ENCODE data around the gene CHCHD4. TPM values are rescaled to one million over a fixed set of nuclear protein-coding genes. Genes with fewer than 3 reads are reported as not detected.

CHCHD4 gene
- total and polyA plus RNA-seq, 2 of the 8 experiments (the other 6 are each of a cell fraction or from before 2014, with no cell fraction given), result 15.0 to 22.3 TPM

- no peak overlapping the region for H3K9ac ChIP-seq (replicated peaks in 1 of 4; ENCODE audit: extremely low read depth in 1 of 4, low read depth in 3 of 4, low read length in 3 of 4)
- no peaks in the 10 kb centered on the region for H3K79me2 ChIP-seq (ENCODE audit: control insufficient read depth in 1 of 2, insufficient read depth in 2 of 2, low read length in 2 of 2)
- 88% methylated on average over 13 of the region's 13 CpGs; no CpG with 5 or more reads in 1 of the 2 experiments for WGBS, 2 experiments (ENCODE audit: extremely low coverage in 1 of 2, insufficient coverage in 1 of 2, insufficient read length in 1 of 2, insufficient replicate concordance in 2 of 2, low coverage in 1 of 2, low lambda C conversion rate in 2 of 2, missing lambda C conversion rate in 1 of 2)
- H3K4me3 ChIP-seq (ENCODE audit: extremely low read depth in 1 of 4, insufficient read depth in 2 of 4, low read depth in 3 of 4, low read length in 4 of 4), result no peak overlapping the region
- no peak overlapping the region for H4K5ac ChIP-seq (ENCODE audit: insufficient read length, low read depth, low read length)
- H3K4ac ChIP-seq (replicated peaks; ENCODE audit: insufficient read length, low read depth, low read length), result no peak overlapping the region
- no peak overlapping the region for H2BK20ac ChIP-seq (ENCODE audit: low read length)
- no peak overlapping the region for H2BK5ac ChIP-seq (ENCODE audit: low read depth, low read length)
- FAIRE-seq (no peak), DNase-seq (ENCODE audit: low read depth in 1 of 2, low spot score in 2 of 2) (no peak)
- no peak overlapping the region for H2BK120ac ChIP-seq (replicated peaks; ENCODE audit: low read depth, low read length)
- H4K8ac ChIP-seq (ENCODE audit: extremely low read depth, insufficient read depth, low read length), result no peak overlapping the region; the same call in 1 of the 2 replicates
- no peak overlapping the region for H2AK5ac ChIP-seq (ENCODE audit: low read depth, low read length)
- H3K27me3 ChIP-seq (replicated peaks in 1 of 4; ENCODE audit: control insufficient read depth in 3 of 4, extremely low read depth in 1 of 4, insufficient read depth in 3 of 4, low read length in 3 of 4), result no peaks in the 10 kb centered on the region
- H3K36me3 ChIP-seq (ENCODE audit: control insufficient read depth in 2 of 4, insufficient read depth in 4 of 4, low read length in 3 of 4), result peaks cover 16 to 49% (median 38%) of the 10 kb centered on the region in 4 experiments; a peak in 7 of 8 replicates
- CTCF ChIA-PET (ENCODE audit: partially characterized antibody), result interaction anchor here (1.0 to 2.0 kb wide), 3 partner anchors 8 to 261 kb away, joined by 3 to 5 read pairs (median 4); no protein-coding TSS in a partner anchor
- no peaks in the 10 kb centered on the region for H3K79me1 ChIP-seq (ENCODE audit: low read depth, low read length)
- H2BK12ac ChIP-seq (ENCODE audit: low read depth, low read length), result no peak overlapping the region
- H3K56ac ChIP-seq (replicated peaks; ENCODE audit: insufficient read length, low read depth, low read length), result no peak overlapping the region
- no peak overlapping the region for H4K91ac ChIP-seq (replicated peaks; ENCODE audit: insufficient read length, low read length)
- no peak overlapping the region for H3K23ac ChIP-seq (ENCODE audit: insufficient read length)
- no peak overlapping the region for H3K4me2 ChIP-seq (ENCODE audit: insufficient read depth in 1 of 2, low read depth in 2 of 2, low read length in 2 of 2)
- POLR2A ChIA-PET (ENCODE audit: partially characterized antibody), result interaction anchor here (0.7 kb wide), 1 partner anchor 8 kb away, joined by 3 read pairs; no protein-coding TSS in a partner anchor
- H2BK15ac ChIP-seq (ENCODE audit: low read length), result no peak overlapping the region
- H3K27ac ChIP-seq (ENCODE audit: low read depth, low read length), result no peak overlapping the region
- no peak overlapping the region for H3K14ac ChIP-seq (ENCODE audit: insufficient read length)
- peaks cover 4 to 7% of the 10 kb centered on the region in 2 experiments for H4K20me1 ChIP-seq (replicated peaks in 1 of 2; ENCODE audit: control insufficient read depth in 1 of 2, insufficient read depth in 2 of 2, low read length in 2 of 2)
- H3K18ac ChIP-seq (ENCODE audit: extremely low read depth, low read length), result no peak overlapping the region
- no peaks in the 10 kb centered on the region; the same call in 1 of the 2 replicates for H3K23me2 ChIP-seq (ENCODE audit: low read depth, low read length)
- H3K9me3 ChIP-seq (ENCODE audit: insufficient read depth in 2 of 2, low read depth in 1 of 2, low read length in 1 of 2), result no peaks in the 10 kb centered on the region
- H3K4me1 ChIP-seq (replicated peaks in 1 of 4; ENCODE audit: control insufficient read depth in 3 of 4, insufficient read depth in 4 of 4, low read length in 3 of 4), result no peaks in the 10 kb centered on the region
- no peak overlapping the region for H2AFZ ChIP-seq (ENCODE audit: low read length)
- no peak for TF ChIP-seq CTCF (IDR thresholded peaks at IDR 0.05; ENCODE audit: control extremely low read depth in 1 of 3, insufficient read depth in 1 of 3, low read depth in 1 of 3, low read length in 3 of 3)
- no peak for TF ChIP-seq CTBP2 (IDR thresholded peaks at IDR 0.05; ENCODE audit: borderline replicate concordance, insufficient read depth, insufficient read length, low read length)
These were observed 32.3 kb upstream of the CHCHD4 start for GRCh38 chr3:14156843-14157561.

Measured in H1 (cell line).